ENCODE results near the gene CUX1.

Gene CUX1

DNA sequence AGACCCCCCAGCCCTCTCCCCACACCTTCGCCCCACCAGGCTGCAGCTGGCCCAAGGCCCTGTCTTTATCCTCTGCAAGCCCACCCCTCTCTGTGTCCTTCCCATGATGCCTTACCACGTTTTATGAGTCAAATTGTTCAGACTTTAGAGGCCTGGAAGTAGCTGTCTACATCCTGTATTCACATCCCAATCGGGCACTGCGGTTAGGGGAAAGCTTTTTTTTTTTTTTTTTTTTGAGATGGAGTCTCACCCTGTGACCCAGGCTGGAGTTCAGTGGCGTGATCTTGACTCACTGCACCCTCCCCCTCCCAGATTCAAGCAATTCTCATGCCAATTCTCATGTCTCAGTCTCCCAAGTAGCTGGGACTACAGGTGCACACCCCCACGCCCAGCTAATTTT is 347.7 kb downstream of the CUX1 start:
- Histone ChIP-seq H3K27ac (ENCODE audit: low read length) (no peak overlapping the region), H3K9me3 (ENCODE audit: control insufficient read depth in 2 of 2, low read length in 2 of 2) (no peaks in the 10 kb centered on the region), H3K36me3 (ENCODE audit: control insufficient read depth in 2 of 2, insufficient read depth in 2 of 2, low read length in 2 of 2) (peaks cover 4 to 13% of the 10 kb centered on the region in 2 donors)

DNA sequence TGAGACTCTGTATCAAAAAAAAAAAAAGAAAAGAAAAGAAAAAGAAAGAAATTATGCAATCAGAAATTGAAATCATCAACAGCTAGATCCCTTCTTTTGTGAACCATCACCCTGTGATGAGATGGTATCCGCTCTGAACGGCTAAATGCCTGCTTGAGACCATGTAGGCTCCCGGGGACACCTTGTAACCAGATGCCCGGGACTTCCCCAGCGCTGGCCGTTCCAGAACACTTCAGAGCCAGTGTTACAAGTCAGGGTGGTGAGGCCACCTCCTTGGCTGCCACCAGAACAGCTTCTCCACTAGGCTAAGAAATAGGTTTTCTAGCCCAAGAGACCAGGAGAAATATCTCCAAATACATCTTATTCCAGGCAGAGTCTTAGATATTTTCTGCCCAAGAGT is 349.8 kb downstream of the CUX1 start:
- H3K9ac ChIP-seq (ENCODE audit: low read length in 2 of 2): no peak overlapping the region
- H3K27ac ChIP-seq (ENCODE audit: low read length): no peak overlapping the region
- H3K9me3 ChIP-seq (ENCODE audit: control insufficient read depth in 2 of 2, low read length in 2 of 2): no peaks in the 10 kb centered on the region
- peaks cover 8 to 15% of the 10 kb centered on the region in 2 donors for H3K36me3 ChIP-seq (ENCODE audit: control insufficient read depth in 2 of 2, insufficient read depth in 2 of 2, low read length in 2 of 2)
- no peaks in the 10 kb centered on the region for H3K27me3 ChIP-seq (ENCODE audit: control insufficient read depth in 1 of 2, insufficient read depth in 2 of 2, low read length in 2 of 2)
- H3K4me1 ChIP-seq (ENCODE audit: control insufficient read depth, insufficient read depth, low read length): peaks cover 7% of the 10 kb centered on the region
- no peak overlapping the region for H3K4me3 ChIP-seq (ENCODE audit: low read length in 2 of 2)

More for the DNA sequence above, 347.7 kb downstream of the CUX1 start:
- Histone ChIP-seq H3K27me3 (ENCODE audit: control insufficient read depth in 1 of 2, insufficient read depth in 2 of 2, low read length in 2 of 2) (no peaks in the 10 kb centered on the region), H3K4me3 (ENCODE audit: low read length in 2 of 2) (no peak overlapping the region), H3K9ac (ENCODE audit: low read length in 2 of 2) (no peak overlapping the region), H3K4me1 (ENCODE audit: control insufficient read depth, insufficient read depth, low read length) (peaks cover 7% of the 10 kb centered on the region)

DNA sequence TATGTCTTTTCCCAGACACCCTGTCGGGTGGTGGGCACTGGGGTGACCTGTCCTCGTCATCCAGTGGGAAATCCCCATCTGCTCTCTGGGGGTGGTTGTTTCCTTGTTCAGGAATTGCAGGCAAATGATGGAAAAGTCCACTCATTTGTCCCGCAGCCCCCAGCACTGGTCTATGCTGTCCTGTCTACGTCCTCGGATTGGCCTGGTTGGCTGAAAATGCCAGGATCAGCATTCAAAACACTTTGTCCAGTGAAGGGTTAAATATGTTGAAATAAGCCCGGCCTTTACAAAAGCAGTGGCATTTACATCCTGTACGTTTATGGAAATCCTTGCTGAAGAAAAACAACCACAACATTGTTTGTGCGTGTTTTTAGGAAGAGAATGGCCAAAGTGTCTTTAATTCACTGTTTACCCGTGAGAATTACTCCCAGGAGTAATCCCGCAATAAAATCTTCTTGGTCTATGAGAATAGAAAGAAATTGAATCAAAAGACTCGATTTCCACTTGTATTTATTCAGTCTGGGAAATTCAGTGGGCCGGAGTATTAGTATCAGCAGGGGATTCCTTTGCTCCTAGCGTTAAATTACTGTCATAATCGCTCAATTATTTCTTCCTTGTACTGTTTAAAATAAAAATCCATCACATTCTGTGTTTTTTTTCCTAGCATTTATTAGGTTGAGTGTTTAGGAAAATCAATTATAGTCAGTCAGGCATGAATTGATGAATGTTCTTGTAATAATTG is 352.4 kb downstream of the CUX1 start:
- no peak overlapping the region for H3K9ac ChIP-seq (ENCODE audit: low read length in 2 of 2)
- no peak overlapping the region for H3K27ac ChIP-seq (ENCODE audit: low read length)
- H3K4me3 ChIP-seq (ENCODE audit: low read length in 2 of 2): no peak overlapping the region
- H3K4me1 ChIP-seq (ENCODE audit: control insufficient read depth, insufficient read depth, low read length): peaks cover 7% of the 10 kb centered on the region
- H3K36me3 ChIP-seq (ENCODE audit: control insufficient read depth in 2 of 2, insufficient read depth in 2 of 2, low read length in 2 of 2): peaks cover 4 to 11% of the 10 kb centered on the region in 2 donors
- no peaks in the 10 kb centered on the region for H3K9me3 ChIP-seq (ENCODE audit: control insufficient read depth in 2 of 2, low read length in 2 of 2)
- H3K27me3 ChIP-seq (ENCODE audit: control insufficient read depth in 1 of 2, insufficient read depth in 2 of 2, low read length in 2 of 2): no peaks in the 10 kb centered on the region

DNA sequence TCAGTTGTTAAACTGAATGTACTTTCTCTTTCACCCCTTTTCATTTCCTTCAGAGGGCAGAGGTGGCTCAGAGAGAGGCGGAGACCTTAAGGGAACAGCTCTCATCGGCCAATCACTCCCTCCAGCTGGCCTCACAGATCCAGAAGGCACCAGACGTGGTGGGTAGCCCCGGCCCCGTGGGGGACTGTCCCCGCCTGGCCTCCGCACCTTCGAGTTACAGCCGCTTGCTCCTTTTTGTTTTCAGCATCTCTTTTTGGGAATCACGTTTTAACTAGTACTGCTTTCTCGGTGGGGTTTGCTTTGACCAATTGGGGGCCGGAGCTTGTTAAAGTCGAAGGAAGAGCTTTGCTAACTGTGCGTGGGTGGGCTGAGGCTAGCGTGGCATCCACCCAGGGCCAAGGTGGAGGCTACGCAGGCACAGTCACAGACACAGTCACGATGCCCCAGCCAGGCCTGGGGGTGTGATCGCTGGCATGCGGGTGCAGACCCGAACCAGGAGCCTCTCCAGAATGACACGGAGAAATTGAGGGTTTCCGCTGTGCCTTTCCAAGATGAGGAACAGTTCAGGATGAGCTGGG is 353.1 kb downstream of the CUX1 start:
- Histone ChIP-seq H3K36me3 (ENCODE audit: control insufficient read depth in 2 of 2, insufficient read depth in 2 of 2, low read length in 2 of 2) (peaks cover 4 to 12% of the 10 kb centered on the region in 2 donors), H3K27me3 (ENCODE audit: control insufficient read depth in 1 of 2, insufficient read depth in 2 of 2, low read length in 2 of 2) (no peaks in the 10 kb centered on the region), H3K27ac (ENCODE audit: low read length) (no peak overlapping the region), H3K4me3 (ENCODE audit: low read length in 2 of 2) (no peak overlapping the region), H3K9me3 (ENCODE audit: control insufficient read depth in 2 of 2, low read length in 2 of 2) (no peaks in the 10 kb centered on the region), H3K4me1 (ENCODE audit: control insufficient read depth, insufficient read depth, low read length) (peaks cover 7% of the 10 kb centered on the region), H3K9ac (ENCODE audit: low read length in 2 of 2) (no peak overlapping the region)

DNA sequence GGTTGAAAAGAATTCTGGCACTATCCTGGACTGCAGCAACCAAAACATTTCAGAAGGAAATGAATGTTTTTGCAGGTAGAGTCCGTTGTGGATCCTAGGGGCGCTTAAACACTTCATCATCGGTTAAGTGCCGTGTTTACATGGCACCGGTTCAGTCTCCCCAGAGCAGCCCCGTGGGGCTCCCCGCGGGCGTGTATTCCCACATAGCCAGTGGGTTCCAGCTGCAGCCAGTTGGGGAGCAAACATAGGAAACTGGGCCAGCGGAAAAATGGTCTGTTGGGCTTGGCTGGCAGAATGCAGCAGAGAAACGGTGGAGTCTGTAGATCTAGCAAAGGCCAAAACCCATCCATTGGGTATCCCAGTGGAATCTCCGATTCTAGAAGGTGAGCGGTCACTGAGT is 356.2 kb downstream of the CUX1 start:
- no peak overlapping the region for H3K27ac ChIP-seq (ENCODE audit: low read length)
- no peaks in the 10 kb centered on the region for H3K27me3 ChIP-seq (ENCODE audit: control insufficient read depth in 1 of 2, insufficient read depth in 2 of 2, low read length in 2 of 2)
- H3K36me3 ChIP-seq (ENCODE audit: control insufficient read depth in 2 of 2, insufficient read depth in 2 of 2, low read length in 2 of 2): peaks cover 6 to 17% of the 10 kb centered on the region in 2 donors
- H3K4me3 ChIP-seq (ENCODE audit: low read length in 2 of 2): no peak overlapping the region
- H3K9me3 ChIP-seq (ENCODE audit: control insufficient read depth in 2 of 2, low read length in 2 of 2): no peaks in the 10 kb centered on the region
- H3K4me1 ChIP-seq (ENCODE audit: control insufficient read depth, insufficient read depth, low read length): peaks cover 7% of the 10 kb centered on the region
- no peak overlapping the region for H3K9ac ChIP-seq (ENCODE audit: low read length in 2 of 2)

DNA sequence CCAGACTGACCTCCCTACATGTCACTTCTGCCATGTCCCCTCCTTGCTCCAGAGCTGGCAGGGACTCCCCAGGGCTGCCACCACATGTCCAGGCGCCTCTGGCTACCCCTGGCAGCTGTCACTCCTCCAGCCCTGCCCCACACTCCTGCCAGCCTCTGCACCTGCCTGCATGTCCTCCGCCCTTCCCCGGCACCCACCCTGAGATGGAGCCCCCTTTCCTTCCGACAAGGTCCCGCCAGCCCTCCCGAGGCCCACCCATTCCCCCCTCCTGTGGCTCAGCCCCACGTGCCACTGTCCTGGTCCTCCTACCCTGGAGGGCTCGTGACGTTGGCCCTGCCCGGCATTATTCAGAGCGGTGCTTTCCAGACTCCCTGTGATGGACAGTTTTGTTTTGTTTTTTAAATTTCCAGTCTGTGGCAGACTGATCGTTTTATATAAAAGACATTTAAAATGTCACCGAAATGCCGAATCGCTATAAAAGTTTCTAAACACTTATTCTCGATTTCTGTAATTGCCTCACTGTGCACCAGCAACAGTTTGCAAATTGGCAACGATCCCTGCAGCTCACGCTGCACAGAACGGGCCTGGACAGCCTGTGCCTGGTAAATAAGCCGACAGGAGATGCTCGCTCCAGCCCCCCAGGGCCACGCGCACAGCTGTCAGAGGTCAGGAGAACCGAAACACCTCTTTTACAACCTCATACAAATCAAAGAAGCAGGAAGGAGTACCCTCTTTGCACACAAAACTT is 358.2 kb downstream of the CUX1 start:
- H3K27ac ChIP-seq (ENCODE audit: low read length): no peak overlapping the region
- no peaks in the 10 kb centered on the region for H3K9me3 ChIP-seq (ENCODE audit: control insufficient read depth in 2 of 2, low read length in 2 of 2)
- H3K9ac ChIP-seq (ENCODE audit: low read length in 2 of 2): no peak overlapping the region
- no peak overlapping the region for H3K4me3 ChIP-seq (ENCODE audit: low read length in 2 of 2)
- H3K27me3 ChIP-seq (ENCODE audit: control insufficient read depth in 1 of 2, insufficient read depth in 2 of 2, low read length in 2 of 2): no peaks in the 10 kb centered on the region
- peaks cover 4% of the 10 kb centered on the region for H3K4me1 ChIP-seq (ENCODE audit: control insufficient read depth, insufficient read depth, low read length)
- peaks cover 3 to 21% of the 10 kb centered on the region in 2 donors for H3K36me3 ChIP-seq (ENCODE audit: control insufficient read depth in 2 of 2, insufficient read depth in 2 of 2, low read length in 2 of 2)

DNA sequence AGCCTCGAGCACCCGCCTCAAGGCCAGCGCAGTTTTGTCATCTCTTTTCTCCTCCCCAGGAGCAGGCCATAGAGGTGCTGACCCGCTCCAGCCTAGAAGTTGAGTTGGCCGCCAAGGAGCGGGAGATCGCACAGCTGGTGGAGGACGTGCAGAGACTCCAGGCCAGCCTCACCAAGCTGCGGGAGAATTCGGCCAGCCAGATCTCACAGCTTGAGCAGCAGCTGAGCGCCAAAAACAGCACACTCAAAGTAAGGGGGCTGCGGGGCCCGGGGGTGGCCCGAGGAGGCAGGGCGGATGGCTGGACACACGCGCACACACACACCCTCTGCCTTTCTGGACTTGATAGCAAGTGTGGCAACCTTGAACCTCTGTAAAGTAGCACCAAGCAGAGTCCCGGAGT is 361.0 kb downstream of the CUX1 start:
- Histone ChIP-seq H3K9me3 (ENCODE audit: control insufficient read depth in 2 of 2, low read length in 2 of 2) (no peaks in the 10 kb centered on the region), H3K27me3 (ENCODE audit: control insufficient read depth in 1 of 2, insufficient read depth in 2 of 2, low read length in 2 of 2) (no peaks in the 10 kb centered on the region), H3K4me1 (ENCODE audit: control insufficient read depth, insufficient read depth, low read length) (peaks cover 4% of the 10 kb centered on the region), H3K4me3 (ENCODE audit: low read length in 2 of 2) (no peak overlapping the region), H3K36me3 (ENCODE audit: control insufficient read depth in 2 of 2, insufficient read depth in 2 of 2, low read length in 2 of 2) (peaks cover 5 to 17% of the 10 kb centered on the region in 2 donors), H3K9ac (ENCODE audit: low read length in 2 of 2) (no peak overlapping the region), H3K27ac (ENCODE audit: low read length) (no peak overlapping the region)

DNA sequence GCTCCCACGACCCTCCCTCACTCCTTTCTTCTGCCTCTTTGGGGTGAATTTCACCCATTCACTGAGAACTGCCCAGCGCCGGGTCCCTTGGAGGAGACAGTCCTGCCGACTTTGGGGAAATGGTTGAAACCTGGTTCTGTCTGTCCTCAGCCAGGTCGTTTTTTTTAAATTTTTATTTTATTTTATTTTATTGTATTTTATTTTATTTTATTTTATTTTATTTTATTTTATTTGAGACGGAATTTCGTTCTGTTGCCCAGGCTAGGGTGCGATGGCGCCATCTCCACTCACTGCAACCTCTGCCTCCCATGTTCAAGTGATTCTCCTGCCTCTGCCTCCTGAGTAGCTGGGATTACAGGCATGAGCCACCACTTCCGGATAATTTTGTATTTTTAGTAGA is 363.3 kb downstream of the CUX1 start:
- Histone ChIP-seq H3K4me1 (ENCODE audit: control insufficient read depth, insufficient read depth, low read length) (peaks cover 4% of the 10 kb centered on the region), H3K27me3 (ENCODE audit: control insufficient read depth in 1 of 2, insufficient read depth in 2 of 2, low read length in 2 of 2) (no peaks in the 10 kb centered on the region), H3K27ac (ENCODE audit: low read length) (no peak overlapping the region), H3K9me3 (ENCODE audit: control insufficient read depth in 2 of 2, low read length in 2 of 2) (no peaks in the 10 kb centered on the region), H3K4me3 (ENCODE audit: low read length in 2 of 2) (no peak overlapping the region), H3K36me3 (ENCODE audit: control insufficient read depth in 2 of 2, insufficient read depth in 2 of 2, low read length in 2 of 2) (peaks cover 14 to 23% of the 10 kb centered on the region in 2 donors), H3K9ac (ENCODE audit: low read length in 2 of 2) (no peak overlapping the region)

DNA sequence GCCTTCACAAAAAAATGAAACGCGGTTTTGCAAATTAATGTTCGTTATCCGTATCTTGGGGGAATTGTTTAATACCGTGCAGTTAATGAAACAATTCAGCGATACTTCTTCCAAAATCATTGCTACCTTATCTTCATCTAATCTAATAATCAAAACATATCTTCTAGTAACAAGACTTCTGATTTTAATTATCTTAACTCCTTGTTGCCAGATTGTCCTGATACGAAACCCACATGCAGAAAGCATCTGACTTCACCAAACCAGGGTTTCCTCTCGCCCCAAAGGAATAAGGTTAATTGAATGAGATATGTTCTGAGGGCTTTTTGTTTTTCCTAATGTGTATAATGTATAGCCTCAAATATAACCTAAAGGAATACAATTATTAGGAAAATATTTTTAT is 364.1 kb downstream of the CUX1 start:
- H3K36me3 ChIP-seq (ENCODE audit: control insufficient read depth in 2 of 2, insufficient read depth in 2 of 2, low read length in 2 of 2): peaks cover 17 to 26% of the 10 kb centered on the region in 2 donors

DNA sequence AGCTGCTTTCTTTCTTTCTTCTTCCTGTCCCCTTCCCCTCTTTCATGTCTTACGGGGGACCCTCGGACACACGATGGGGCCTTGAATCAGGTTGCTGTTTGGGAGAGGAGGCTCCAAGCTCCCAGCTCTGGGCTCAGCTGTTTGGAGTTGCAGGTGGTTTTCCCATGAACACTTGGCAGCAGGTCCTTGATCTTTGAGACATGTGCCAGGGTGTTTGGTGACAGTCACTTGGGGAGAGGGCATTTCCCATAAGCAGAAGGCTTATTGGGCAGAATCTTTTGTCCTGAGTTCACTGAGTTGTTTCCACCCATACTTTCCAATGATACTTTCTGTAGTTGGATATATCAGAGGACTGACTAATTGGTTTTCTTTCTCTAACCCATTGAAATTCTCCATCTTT is 364.6 kb downstream of the CUX1 start:
- no peak overlapping the region for H3K27ac ChIP-seq (ENCODE audit: low read length)
- H3K36me3 ChIP-seq (ENCODE audit: control insufficient read depth in 2 of 2, insufficient read depth in 2 of 2, low read length in 2 of 2): peaks cover 17 to 26% of the 10 kb centered on the region in 2 donors
- no peak overlapping the region for H3K9ac ChIP-seq (ENCODE audit: low read length in 2 of 2)
- no peaks in the 10 kb centered on the region for H3K9me3 ChIP-seq (ENCODE audit: control insufficient read depth in 2 of 2, low read length in 2 of 2)
- H3K27me3 ChIP-seq (ENCODE audit: control insufficient read depth in 1 of 2, insufficient read depth in 2 of 2, low read length in 2 of 2): no peaks in the 10 kb centered on the region
- no peak overlapping the region for H3K4me3 ChIP-seq (ENCODE audit: low read length in 2 of 2)
- no peaks in the 10 kb centered on the region for H3K4me1 ChIP-seq (ENCODE audit: control insufficient read depth, insufficient read depth, low read length)

More for the DNA sequence above, 364.1 kb downstream of the CUX1 start:
- Histone ChIP-seq H3K9me3 (ENCODE audit: control insufficient read depth in 2 of 2, low read length in 2 of 2) (no peaks in the 10 kb centered on the region), H3K4me1 (ENCODE audit: control insufficient read depth, insufficient read depth, low read length) (no peaks in the 10 kb centered on the region), H3K4me3 (ENCODE audit: low read length in 2 of 2) (no peak overlapping the region), H3K27me3 (ENCODE audit: control insufficient read depth in 1 of 2, insufficient read depth in 2 of 2, low read length in 2 of 2) (no peaks in the 10 kb centered on the region), H3K27ac (ENCODE audit: low read length) (no peak overlapping the region), H3K9ac (ENCODE audit: low read length in 2 of 2) (no peak overlapping the region)
